Upper lobe of right lung (tissue), 1 donor: Measurements from ENCODE around the gene OSBPL6. TPM values are rescaled to one million over a fixed set of nuclear protein-coding genes. Genes with fewer than 3 reads are reported as not detected.

Experiments
- ATAC-seq: fragments of 200-7000 bp; cut with Tn5 transposase; one replicate; pipeline ENCODE4 v1.9.1; 2020; ENCODE audit warnings: mild to moderate bottlenecking, moderate library complexity
- DNase-seq: peaks from one replicate; pipeline ENCODE4 v3.0.0-alpha.2; 2020
- H3K27ac ChIP-seq: fragments of 200-600 bp; one replicate; pipeline ENCODE4 v1.8.0; 2022
- H3K27me3 ChIP-seq: fragments of 200-600 bp; one replicate; pipeline ENCODE4 v1.8.0; 2022; ENCODE audit warnings: mild to moderate bottlenecking
- H3K36me3 ChIP-seq: fragments of 200-600 bp; one replicate; pipeline ENCODE4 v1.8.0; 2022
- H3K4me1 ChIP-seq: fragments of 200-600 bp; one replicate; pipeline ENCODE4 v1.8.0; 2022
- H3K4me3 ChIP-seq: fragments of 200-600 bp; one replicate; pipeline ENCODE4 v1.8.0; 2022; ENCODE audit warnings: mild to moderate bottlenecking
- H3K9me3 ChIP-seq: fragments of 200-600 bp; one replicate; pipeline ENCODE4 v1.8.0; 2022
- intact Hi-C: fragments of 100-400 bp; cut with DNase I; formaldehyde crosslinking; loops from one replicate; pipeline ENCODE4 v1.11.0; 2022
- total RNA-seq: library from RNA; stranded (reverse); fragmentation: NEBNext Ultra II Directional; extraction: Animal tissue kit (Norgen Biotek cat#: 25700); gene quantifications from one replicate; pipeline ENCODE4 v1.2.1, GENCODE V29; 2021
- TF ChIP-seq, protein P1 (sequence below): fragments of 200-600 bp; IDR thresholded peaks from one replicate; pipeline ENCODE4 v1.8.0; 2022; ENCODE audit warnings: antibody characterized with exemption
- donor health status: DM: no; HTN: yes; CAD: no; lungs with severe emphysema.

The OSBPL6 gene
- total RNA-seq, 1 donor from 2014 or later: 2.6 TPM

DNA sequence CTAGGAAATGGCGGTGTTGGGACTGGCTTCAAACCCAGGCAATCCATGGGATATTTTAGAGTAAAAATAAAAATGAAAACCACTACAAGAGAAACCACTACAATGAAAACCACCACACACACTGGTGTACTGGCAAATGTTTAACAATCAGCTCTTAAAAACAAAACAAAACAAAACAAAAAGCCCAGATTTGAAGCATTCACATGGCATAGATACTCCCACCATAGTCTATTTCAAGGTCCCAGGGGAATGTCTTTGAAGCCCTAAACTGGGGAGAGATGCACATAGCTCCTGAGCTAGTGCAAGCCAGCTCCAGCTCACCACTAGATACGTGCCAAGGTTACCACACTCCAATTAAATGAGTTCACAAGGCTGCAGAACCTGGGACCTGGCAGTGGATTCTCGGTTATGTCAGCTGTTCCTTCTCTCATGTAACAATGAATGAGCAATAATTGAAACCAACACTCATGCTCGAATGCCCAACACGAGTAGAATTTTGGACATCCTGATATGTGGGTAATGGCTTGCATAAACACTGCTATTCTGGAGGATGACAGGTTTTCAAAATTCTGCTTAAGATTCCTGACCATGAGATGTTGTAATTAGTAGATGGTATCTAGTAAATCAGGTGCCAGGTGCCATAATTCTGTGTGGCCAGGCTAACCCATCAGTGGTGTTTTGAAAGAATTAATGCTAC, 102.2 kb downstream of the OSBPL6 start:
- no peak for ATAC-seq
- Histone ChIP-seq H3K9me3 (no peaks in the 10 kb centered on the region), H3K4me1 (no peaks in the 10 kb centered on the region), H3K27me3 (no peaks in the 10 kb centered on the region), H3K27ac (no peak overlapping the region), H3K4me3 (no peak overlapping the region), H3K36me3 (no peaks in the 10 kb centered on the region)
- TF ChIP-seq, protein P1, sequence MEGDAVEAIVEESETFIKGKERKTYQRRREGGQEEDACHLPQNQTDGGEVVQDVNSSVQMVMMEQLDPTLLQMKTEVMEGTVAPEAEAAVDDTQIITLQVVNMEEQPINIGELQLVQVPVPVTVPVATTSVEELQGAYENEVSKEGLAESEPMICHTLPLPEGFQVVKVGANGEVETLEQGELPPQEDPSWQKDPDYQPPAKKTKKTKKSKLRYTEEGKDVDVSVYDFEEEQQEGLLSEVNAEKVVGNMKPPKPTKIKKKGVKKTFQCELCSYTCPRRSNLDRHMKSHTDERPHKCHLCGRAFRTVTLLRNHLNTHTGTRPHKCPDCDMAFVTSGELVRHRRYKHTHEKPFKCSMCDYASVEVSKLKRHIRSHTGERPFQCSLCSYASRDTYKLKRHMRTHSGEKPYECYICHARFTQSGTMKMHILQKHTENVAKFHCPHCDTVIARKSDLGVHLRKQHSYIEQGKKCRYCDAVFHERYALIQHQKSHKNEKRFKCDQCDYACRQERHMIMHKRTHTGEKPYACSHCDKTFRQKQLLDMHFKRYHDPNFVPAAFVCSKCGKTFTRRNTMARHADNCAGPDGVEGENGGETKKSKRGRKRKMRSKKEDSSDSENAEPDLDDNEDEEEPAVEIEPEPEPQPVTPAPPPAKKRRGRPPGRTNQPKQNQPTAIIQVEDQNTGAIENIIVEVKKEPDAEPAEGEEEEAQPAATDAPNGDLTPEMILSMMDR: no peak
- intact Hi-C loops: no loop called here
- no peak for DNase-seq

DNA sequence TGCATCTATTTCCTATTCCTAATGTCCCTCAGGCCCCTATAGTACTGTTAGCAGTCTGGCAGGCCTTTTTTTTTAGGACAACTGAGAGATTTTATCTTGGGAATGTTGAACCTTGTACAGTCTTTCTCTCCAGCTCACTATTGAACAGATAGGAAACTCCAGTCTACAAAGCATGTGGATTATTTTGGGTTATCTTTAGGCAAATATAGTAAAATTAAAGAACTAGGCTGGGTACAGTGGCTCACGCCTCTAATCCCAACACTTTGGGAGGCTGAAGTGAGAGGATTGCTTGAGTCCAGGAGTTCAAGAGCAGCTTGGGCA, 102.7 kb downstream of the OSBPL6 start:
- H3K4me1 ChIP-seq: no peaks in the 10 kb centered on the region
- no peaks in the 10 kb centered on the region for H3K9me3 ChIP-seq
- no peak for DNase-seq
- TF ChIP-seq, protein P1: no peak
- H3K4me3 ChIP-seq: no peak overlapping the region
- intact Hi-C loops: no loop called here
- H3K36me3 ChIP-seq: no peaks in the 10 kb centered on the region
- no peak overlapping the region for H3K27ac ChIP-seq
- no peak for ATAC-seq
- H3K27me3 ChIP-seq: no peaks in the 10 kb centered on the region

DNA sequence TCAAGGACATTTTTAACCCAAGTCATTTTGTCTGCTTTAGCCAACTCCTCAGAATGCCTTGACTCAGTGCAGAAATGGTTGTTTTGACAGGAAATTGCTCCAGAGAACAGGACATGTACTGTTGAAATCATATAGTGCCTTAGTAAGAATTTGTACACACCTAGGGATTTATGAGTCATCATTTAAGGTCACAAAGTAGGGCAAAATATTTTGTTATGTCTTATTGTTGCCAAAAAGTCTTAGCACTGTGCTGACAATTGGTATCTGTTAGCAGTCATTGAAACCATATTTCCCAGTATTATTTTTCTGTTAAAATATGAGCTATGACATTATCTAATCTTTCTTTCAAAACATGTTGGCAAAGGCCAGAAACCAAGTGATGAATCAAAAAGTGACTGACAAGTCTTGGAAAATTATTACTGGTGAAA, 104.5 kb downstream of the OSBPL6 start:
- DNase-seq (no peak), ATAC-seq (no peak)
- Histone ChIP-seq H3K4me3 (no peak overlapping the region), H3K9me3 (no peaks in the 10 kb centered on the region), H3K27me3 (no peaks in the 10 kb centered on the region), H3K27ac (no peak overlapping the region), H3K36me3 (no peaks in the 10 kb centered on the region), H3K4me1 (no peaks in the 10 kb centered on the region)
- TF ChIP-seq, protein P1: no peak
- intact Hi-C loops: no loop called here

DNA sequence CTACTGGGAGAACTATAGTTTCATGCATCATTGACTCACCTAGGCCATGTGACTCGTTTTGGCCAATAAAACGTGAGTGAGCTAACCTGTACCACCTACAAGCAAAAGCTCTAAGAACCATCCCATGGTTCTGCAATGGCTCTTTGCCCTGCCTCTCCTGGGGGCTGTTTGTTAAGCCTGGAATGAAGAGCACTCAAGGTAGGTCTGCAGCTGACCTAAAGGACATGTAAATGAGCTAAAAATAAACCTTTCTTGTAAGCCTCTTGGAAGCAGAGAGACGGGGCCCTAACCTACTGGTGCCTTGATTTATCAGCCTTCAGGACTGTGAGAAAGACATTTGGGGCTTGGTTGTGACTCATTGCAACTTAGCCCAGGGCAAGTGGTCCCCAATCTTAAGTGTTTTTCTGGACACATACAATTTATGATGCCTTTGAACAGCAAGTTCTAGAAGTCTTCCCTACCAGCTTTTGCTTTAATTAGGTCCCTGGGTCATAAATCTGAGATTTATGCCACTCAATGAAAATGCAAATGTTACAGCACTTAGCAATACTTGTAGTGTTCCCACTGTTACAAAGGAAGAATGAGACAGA, 107.4 kb downstream of the OSBPL6 start:
- Histone ChIP-seq H3K27ac (no peak overlapping the region), H3K9me3 (no peaks in the 10 kb centered on the region), H3K4me3 (no peak overlapping the region), H3K27me3 (no peaks in the 10 kb centered on the region), H3K4me1 (no peaks in the 10 kb centered on the region), H3K36me3 (no peaks in the 10 kb centered on the region)
- peak; percentile 83 for ATAC-seq
- intact Hi-C loops: no loop called here
- TF ChIP-seq, protein P1: no peak
- DNase-seq: no peak

DNA sequence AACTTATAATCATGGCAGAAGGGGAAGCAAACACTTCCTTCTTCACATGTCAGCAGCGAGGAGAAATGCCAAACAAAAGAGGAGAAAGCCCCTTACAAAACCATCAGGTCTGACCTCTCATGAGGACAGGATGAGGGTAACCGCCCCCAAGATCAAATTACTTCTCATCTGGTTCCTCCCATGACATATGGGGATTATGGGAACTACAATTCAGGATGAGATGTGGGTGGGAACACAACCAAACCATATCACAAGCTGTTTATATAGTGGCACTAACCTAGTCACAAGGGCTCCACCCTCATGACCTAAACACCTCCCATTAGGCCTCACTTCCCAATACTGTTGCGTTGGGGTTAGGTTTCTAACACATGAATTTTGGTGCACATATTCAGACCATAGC, 110.0 kb downstream of the OSBPL6 start:
- Histone ChIP-seq H3K27ac (no peak overlapping the region), H3K27me3 (no peaks in the 10 kb centered on the region), H3K9me3 (no peaks in the 10 kb centered on the region), H3K4me1 (no peaks in the 10 kb centered on the region), H3K36me3 (no peaks in the 10 kb centered on the region), H3K4me3 (no peak overlapping the region)
- intact Hi-C loops: no loop called here
- ATAC-seq (no peak), DNase-seq (no peak)
- TF ChIP-seq, protein P1: no peak
